Measurements from ENCODE around the gene MARCHF3. TPM values are rescaled to one million over a fixed set of nuclear protein-coding genes. Genes with fewer than 3 reads are reported as not detected.
"Not testable (repeated sequence)": the region's sequence is repeated elsewhere in the genome, so short reads cannot be mapped to it uniquely, and the experiment has no call there.

MARCHF3 gene
- total RNA-seq, 4 donors from 2014 or later, result 1.9 to 5.3 (median 2.5) TPM

GRCh38 chr5:127056896-127057295 is 26.5 kb upstream of the MARCHF3 start:
- intact Hi-C loops (cut with DNase I), result no loop called here
- Histone ChIP-seq H3K4me1 (no peaks in the 10 kb centered on the region), H3K27me3 (no peaks in the 10 kb centered on the region), H3K4me3 (no peak overlapping the region), H3K36me3 (peaks cover 0 to 26% (median 0%) of the 10 kb centered on the region in 3 donors), H3K27ac (no peak overlapping the region), H3K9me3 (no peaks in the 10 kb centered on the region)
- no peak for TF ChIP-seq POLR2A (IDR thresholded peaks at IDR 0.05)
- TF ChIP-seq, protein P1, sequence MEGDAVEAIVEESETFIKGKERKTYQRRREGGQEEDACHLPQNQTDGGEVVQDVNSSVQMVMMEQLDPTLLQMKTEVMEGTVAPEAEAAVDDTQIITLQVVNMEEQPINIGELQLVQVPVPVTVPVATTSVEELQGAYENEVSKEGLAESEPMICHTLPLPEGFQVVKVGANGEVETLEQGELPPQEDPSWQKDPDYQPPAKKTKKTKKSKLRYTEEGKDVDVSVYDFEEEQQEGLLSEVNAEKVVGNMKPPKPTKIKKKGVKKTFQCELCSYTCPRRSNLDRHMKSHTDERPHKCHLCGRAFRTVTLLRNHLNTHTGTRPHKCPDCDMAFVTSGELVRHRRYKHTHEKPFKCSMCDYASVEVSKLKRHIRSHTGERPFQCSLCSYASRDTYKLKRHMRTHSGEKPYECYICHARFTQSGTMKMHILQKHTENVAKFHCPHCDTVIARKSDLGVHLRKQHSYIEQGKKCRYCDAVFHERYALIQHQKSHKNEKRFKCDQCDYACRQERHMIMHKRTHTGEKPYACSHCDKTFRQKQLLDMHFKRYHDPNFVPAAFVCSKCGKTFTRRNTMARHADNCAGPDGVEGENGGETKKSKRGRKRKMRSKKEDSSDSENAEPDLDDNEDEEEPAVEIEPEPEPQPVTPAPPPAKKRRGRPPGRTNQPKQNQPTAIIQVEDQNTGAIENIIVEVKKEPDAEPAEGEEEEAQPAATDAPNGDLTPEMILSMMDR (IDR thresholded peaks at IDR 0.05), result no peak
- WGBS, 2 donors, result 71 to 85% methylated on average over 2 of the region's 2 CpGs
- DNase-seq, result no peak

- no peak overlapping the region for H3K4me3 ChIP-seq
- TF ChIP-seq, protein P1 (IDR thresholded peaks at IDR 0.05), result no peak
- no peak for TF ChIP-seq POLR2A (IDR thresholded peaks at IDR 0.05)
- no peaks in the 10 kb centered on the region for H3K4me1 ChIP-seq
- no peaks in the 10 kb centered on the region for H3K9me3 ChIP-seq
- 85 to 89% methylated on average over 3 of the region's 3 CpGs for WGBS, 2 donors
- no peaks in the 10 kb centered on the region for H3K27me3 ChIP-seq
- intact Hi-C loops (cut with DNase I), result no loop called here
- peaks cover 0 to 26% (median 0%) of the 10 kb centered on the region in 3 donors for H3K36me3 ChIP-seq
- H3K27ac ChIP-seq, result no peak overlapping the region
- DNase-seq, result no peak
These were observed 25.7 kb upstream of the MARCHF3 start for GRCh38 chr5:127055880-127056653.

GRCh38 chr5:127053551-127053950 is 23.2 kb upstream of the MARCHF3 start:
- not testable (repeated sequence) for H3K4me3 ChIP-seq
- peaks cover 0 to 26% (median 0%) of the 10 kb centered on the region in 3 donors for H3K36me3 ChIP-seq

DNA sequence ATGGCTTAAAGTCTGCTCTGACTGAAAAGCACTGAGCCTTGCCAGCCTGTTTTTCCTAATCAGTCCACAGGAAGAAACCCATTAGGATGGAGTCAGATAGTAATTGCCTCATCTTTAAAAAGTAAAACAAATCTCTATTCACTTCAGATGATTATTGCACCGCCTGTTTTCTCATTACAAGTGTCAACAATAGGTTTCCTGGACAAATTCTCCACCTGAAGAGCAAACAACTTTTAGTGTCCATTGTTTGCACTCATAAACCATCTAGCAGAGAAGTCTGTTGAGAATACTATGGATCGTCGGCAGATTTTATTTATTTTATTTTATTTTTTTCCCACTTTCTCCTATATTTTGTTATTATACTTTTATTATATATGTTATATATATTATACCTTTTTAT is 22.7 kb upstream of the MARCHF3 start:
- TF ChIP-seq, protein P1 (IDR thresholded peaks at IDR 0.05), result no peak
- no peak for TF ChIP-seq POLR2A (IDR thresholded peaks at IDR 0.05)
- H3K4me1 ChIP-seq, result no peaks in the 10 kb centered on the region
- no peaks in the 10 kb centered on the region for H3K27me3 ChIP-seq
- H3K36me3 ChIP-seq, result peaks cover 0 to 26% (median 0%) of the 10 kb centered on the region in 3 donors
- no peak overlapping the region for H3K4me3 ChIP-seq
- WGBS, 2 donors, result 92 to 93% methylated on average over 3 of the region's 3 CpGs
- H3K9me3 ChIP-seq, result no peaks in the 10 kb centered on the region
- no peak overlapping the region for H3K27ac ChIP-seq
- no peak for DNase-seq
- intact Hi-C loops (cut with DNase I), result no loop called here

More at GRCh38 chr5:127053551-127053950, 23.2 kb upstream of the MARCHF3 start:
- H3K9me3 ChIP-seq; DNase-seq; H3K4me1 ChIP-seq; H3K27me3 ChIP-seq; H3K27ac ChIP-seq; intact Hi-C loops (cut with DNase I): not testable (repeated sequence)
- 96 to 99% methylated on average over 6 of the region's 6 CpGs for WGBS, 2 donors

DNA sequence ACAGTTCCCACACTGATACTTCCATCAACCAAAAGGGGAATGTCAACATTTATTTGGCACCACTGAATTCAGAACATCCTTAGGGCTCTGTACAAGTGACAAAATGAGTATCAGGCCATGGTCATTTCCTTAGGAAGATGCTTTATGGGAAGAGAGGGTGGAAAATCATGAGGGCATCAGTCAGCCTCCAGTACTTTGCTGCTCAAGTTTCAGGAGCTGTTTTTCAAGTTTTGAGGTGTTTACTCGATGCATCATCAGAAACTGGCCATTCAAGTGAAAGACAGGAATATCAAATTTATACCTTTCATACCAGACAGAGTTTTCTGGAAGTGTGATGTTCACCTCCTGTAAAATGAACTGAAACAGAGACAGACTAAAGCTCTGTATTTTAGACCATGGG is 21.2 kb upstream of the MARCHF3 start:
- WGBS, 2 donors, result 78 to 91% methylated on average over 1 of the region's 1 CpG
- intact Hi-C loops (cut with DNase I), result no loop called here

More for the DNA sequence above, 21.2 kb upstream of the MARCHF3 start:
- Histone ChIP-seq H3K27me3 (no peaks in the 10 kb centered on the region), H3K9me3 (no peaks in the 10 kb centered on the region), H3K27ac (no peak overlapping the region), H3K4me3 (no peak overlapping the region), H3K4me1 (no peaks in the 10 kb centered on the region), H3K36me3 (peaks cover 0 to 15% (median 0%) of the 10 kb centered on the region in 3 donors)
- DNase-seq, result no peak
- no peak for TF ChIP-seq POLR2A (IDR thresholded peaks at IDR 0.05)
- TF ChIP-seq, protein P1 (IDR thresholded peaks at IDR 0.05), result no peak
